A549 treated with CORT108297 at 1 μM for 4 hours (cell line): ENCODE results near the gene PSAPL1. TPM values are rescaled to one million over a fixed set of nuclear protein-coding genes. Genes with fewer than 3 reads are reported as not detected.

Source experiments
- total RNA-seq: library from RNA; stranded (reverse); fragments of 200-300 nt; extraction: Qiagen RNA extraction; gene quantifications from 5 replicates; pipeline ENCODE4 v1.2.3, GENCODE V29; 2022

Gene PSAPL1
- 0.06 to 0.18 TPM (median 0.12 TPM) in 5 replicates for total RNA-seq

GRCh38 chr4:7434766-7435150 is at the start of gene PSAPL1:
TSS of gene PSAPL1 (minus strand) at chr4:7434930. CDS start at chr4:7434879, 51 bp downstream.

Other genes starting within 250 kb of the PSAPL1 start
- gene SORCS2, start 242.4 kb downstream of the PSAPL1 start, total RNA-seq: 2.8 to 5.6 TPM (median 4.2 TPM) in 5 replicates